SK-N-MC (cell line): ENCODE data around the gene TACC2.
A peak's percentile ranks its signal among the peaks of the same experiment; 100 is the strongest.
"Not testable (repeated sequence)": the region's sequence is repeated elsewhere in the genome, so short reads cannot be mapped to it uniquely, and the experiment has no call there.

ENCODE experiments used
- DNase-seq: peaks from one replicate; pipeline ENCODE4 v3.0.0-alpha.2; 2011; ENCODE audit warnings: low read depth, low spot score
- H3K27ac ChIP-seq: fragments of 200-600 bp; sonication (generic); 2 replicates; pipeline ENCODE4 v1.5.1; 2016; ENCODE audit warnings: mixed run types
- H3K36me3 ChIP-seq: fragments of 200-600 bp; sonication (generic); 2 replicates; pipeline ENCODE4 v1.6.1; 2017; ENCODE audit warnings: antibody characterized with exemption, low read length, mixed read lengths; ENCODE audit not compliant: insufficient read depth
- H3K4me3 ChIP-seq: fragments of 200-600 bp; sonication (generic); 2 replicates; pipeline ENCODE4 v1.5.1; 2016
- H3K9ac ChIP-seq: fragments of 200-600 bp; sonication (generic); 2 replicates; pipeline ENCODE4 v1.8.0; 2017; ENCODE audit warnings: mixed run types, mixed read lengths; ENCODE audit not compliant: insufficient read length
- H3K9me3 ChIP-seq: fragments of 200-600 bp; sonication (generic); 2 replicates; pipeline ENCODE4 v1.6.1; 2017; ENCODE audit warnings: low read depth, mild to moderate bottlenecking, antibody characterized with exemption, low read length, moderate library complexity, mixed read lengths
- EZH2 ChIP-seq: fragments of 200-600 bp; sonication (generic); IDR thresholded peaks from one replicate; pipeline ENCODE4 v1.6.1; 2017; ENCODE audit warnings: antibody characterized with exemption
- FOXP2 ChIP-seq: optimal IDR thresholded peaks from 2 replicates; pipeline ENCODE3; 2011; ENCODE audit warnings: mild to moderate bottlenecking, moderate library complexity; ENCODE audit not compliant: insufficient read depth; ENCODE audit errors: extremely low read length, control extremely low read depth
- POLR2AphosphoS5 ChIP-seq: IDR thresholded peaks from 2 replicates; pipeline ENCODE4 v1.6.1; 2012; ENCODE audit warnings: mild to moderate bottlenecking, low read depth, low read length, borderline replicate concordance

Gene TACC2

DNA sequence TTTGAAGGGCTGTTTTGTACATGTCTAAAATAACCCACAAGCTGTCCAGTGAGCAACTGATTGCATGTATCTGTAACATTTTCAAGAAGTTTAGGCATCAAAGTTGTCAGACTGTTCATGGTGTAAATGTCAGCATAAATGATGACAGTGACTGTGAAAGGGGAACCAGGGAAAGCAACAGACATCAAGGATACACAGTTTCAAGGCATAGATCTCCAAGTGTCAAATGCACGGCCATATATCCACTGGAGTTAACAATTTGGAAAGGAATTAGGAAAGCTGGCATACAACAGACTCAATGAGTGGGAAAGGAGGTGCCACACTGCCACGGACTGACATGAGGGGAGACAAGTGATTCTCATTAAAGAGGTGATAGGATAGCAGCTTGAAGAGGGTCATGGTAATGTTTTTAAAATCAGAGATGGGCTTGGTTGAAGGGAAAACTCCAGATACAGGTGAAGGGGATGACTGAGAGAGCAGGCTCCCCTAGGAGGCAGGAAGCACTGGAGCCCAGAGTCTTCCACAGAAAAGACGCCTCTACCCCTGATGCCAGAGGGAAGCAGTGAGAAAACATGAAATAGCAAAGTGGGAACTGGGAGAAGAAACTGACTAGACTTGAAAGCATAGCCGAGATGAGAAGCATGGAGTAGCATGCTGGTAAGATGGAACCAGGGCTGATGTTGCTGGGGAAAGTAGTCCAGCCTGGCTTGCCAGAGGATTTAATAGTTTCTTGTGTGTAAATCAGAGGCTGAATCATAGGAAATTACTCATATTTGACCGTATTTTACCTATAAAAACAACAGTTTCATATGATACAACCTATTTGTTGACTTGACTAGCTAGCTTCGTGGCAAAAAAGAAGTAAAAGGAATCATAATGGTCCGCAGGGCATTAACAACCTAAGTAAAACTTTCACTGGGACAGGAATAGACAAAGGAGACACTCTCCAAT lies 32.6 kb upstream of the TACC2 start:
- Histone ChIP-seq H3K4me3 (no peak overlapping the region), H3K9ac (no peak overlapping the region), H3K36me3 (peaks cover 7% of the 10 kb centered on the region), H3K9me3 (no peaks in the 10 kb centered on the region), H3K27ac (no peak overlapping the region)
- DNase-seq = no peak
- TF ChIP-seq EZH2 (no peak), POLR2AphosphoS5 (no peak), FOXP2 (no peak)

DNA sequence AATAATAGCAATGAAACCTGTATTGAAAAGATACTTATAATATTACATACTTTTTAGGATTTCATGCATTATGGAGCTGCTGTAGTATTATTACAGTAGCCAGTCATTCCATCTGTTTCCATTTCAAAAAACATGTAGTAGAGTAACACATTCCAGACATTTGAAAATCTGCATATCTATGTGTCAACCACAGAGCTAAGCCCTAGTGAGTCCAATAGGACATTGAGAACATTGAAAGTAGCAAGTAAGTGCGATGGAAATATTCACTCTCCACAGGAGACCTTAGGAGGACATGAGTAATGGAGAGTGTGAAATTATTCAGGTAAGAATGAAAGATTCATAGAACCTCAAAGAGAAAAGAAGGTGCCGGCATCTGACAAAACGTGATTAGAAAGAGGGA lies 29.3 kb upstream of the TACC2 start:
- Histone ChIP-seq H3K27ac (no peak overlapping the region), H3K36me3 (peaks cover 7% of the 10 kb centered on the region), H3K4me3 (no peak overlapping the region), H3K9me3 (no peaks in the 10 kb centered on the region), H3K9ac (no peak overlapping the region)
- no peak for DNase-seq
- TF ChIP-seq POLR2AphosphoS5 (no peak), FOXP2 (no peak), EZH2 (no peak)

GRCh38 chr10:121961456-121961855 lies 27.5 kb upstream of the TACC2 start:
- H3K9ac ChIP-seq = no peak overlapping the region
- TF ChIP-seq EZH2 (no peak), POLR2AphosphoS5 (no peak), FOXP2 (no peak)
- H3K9me3 ChIP-seq = no peaks in the 10 kb centered on the region
- no peak overlapping the region for H3K27ac ChIP-seq
- no peak for DNase-seq
- peaks cover 10% of the 10 kb centered on the region for H3K36me3 ChIP-seq
- H3K4me3 ChIP-seq = no peak overlapping the region

DNA sequence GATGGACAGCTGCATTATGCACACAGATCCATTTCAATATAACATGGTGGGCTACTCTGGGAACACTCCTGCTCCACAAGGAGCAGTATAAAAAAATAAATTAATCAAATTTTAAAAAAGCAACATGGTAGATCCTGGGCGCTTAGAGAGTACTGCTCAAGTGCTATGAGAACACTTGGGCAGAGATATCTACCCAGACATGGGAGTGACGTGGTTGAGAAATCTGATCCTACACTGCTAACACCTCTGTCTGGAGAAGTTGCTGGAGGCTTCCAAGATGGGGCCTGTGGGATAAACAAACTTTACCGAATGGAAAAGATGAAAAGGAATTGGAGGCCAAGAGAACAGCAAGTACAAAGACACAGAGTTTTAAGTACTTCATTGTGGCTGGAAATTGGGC lies 23.0 kb upstream of the TACC2 start:
- no peak for DNase-seq
- peaks cover 18% of the 10 kb centered on the region; the same call in 1 of the 2 replicates for H3K36me3 ChIP-seq
- H3K9ac ChIP-seq = no peak overlapping the region
- TF ChIP-seq FOXP2 (no peak), POLR2AphosphoS5 (no peak), EZH2 (no peak)
- no peaks in the 10 kb centered on the region for H3K9me3 ChIP-seq
- no peak overlapping the region for H3K27ac ChIP-seq
- no peak overlapping the region for H3K4me3 ChIP-seq

DNA sequence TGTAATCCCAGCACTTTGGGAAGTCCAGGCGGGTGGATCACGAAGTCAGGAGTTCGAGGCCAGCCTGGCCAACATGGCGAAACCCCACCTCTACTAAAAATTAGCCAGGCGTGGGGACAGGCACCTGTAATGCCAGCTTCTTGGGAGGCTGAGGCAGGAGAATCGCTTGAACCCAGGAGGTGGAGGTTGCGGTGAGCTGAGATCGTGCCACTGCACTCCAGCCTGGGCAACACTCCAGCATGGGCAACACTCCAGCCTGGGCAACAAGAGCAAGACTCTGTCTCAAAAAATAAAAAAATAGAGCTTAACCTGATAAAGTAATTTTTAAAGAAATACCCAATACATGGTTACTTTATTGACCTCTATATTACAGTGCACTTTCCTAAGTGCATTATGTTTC lies 19.9 kb upstream of the TACC2 start:
- H3K9me3 ChIP-seq, H3K4me3 ChIP-seq, DNase-seq, H3K9ac ChIP-seq, H3K27ac ChIP-seq: not testable (repeated sequence)
- peaks cover 18% of the 10 kb centered on the region; the same call in 1 of the 2 replicates for H3K36me3 ChIP-seq

GRCh38 chr10:121974019-121974534 lies 14.9 kb upstream of the TACC2 start:
- TF ChIP-seq POLR2AphosphoS5 (no peak), FOXP2 (no peak), EZH2 (no peak)
- Histone ChIP-seq H3K9me3 (no peaks in the 10 kb centered on the region), H3K36me3 (0 out of 2 replicates have a peak, but pooled peaks cover 4% of the 10 kb centered on the region), H3K27ac (no peak overlapping the region), H3K9ac (peak overlapping the region; percentile 82), H3K4me3 (peak overlapping the region; percentile 80)
- DNase-seq = no peak

DNA sequence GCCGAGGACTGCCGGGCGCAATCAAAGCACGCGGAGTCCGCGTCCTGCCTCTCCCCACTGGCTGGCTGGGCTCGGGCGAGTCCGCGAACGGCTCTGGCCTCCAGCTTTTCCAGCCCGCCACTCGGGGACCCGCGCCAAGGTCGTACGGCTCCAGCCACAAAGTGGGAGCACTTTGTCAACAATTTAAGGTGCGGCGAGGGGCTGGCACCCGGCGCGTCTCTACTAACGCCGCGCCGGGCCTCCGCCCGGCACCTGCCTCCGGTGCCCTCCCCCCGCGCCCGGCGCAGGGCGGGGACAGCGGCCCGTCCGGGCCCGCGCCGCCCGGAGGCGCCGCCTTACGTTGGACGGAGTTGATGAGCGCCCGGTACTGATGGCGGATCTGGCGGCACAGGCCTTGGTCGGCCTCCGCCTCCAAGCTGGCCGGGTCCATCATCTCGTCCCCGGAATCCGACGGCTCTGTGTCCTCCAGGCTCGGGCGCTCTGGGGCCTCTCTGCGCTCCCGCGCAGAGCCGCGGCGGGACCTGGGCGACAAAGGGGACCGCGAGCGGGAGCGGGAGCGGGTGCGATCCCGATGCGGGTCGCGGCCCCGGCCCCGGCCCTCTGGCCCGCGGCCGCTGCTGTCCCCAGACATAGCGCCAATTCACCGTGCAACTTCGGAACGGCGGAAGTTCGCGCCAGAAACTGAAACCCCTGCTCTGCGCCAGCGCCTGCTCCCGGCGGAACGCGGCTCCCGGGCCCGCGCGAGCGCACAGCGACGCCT lies 14.2 kb upstream of the TACC2 start, which contains the start of gene NSMCE4A:
NSMCE4A (minus strand) TSS at position 683 of the 760 bp plus-strand sequence; CDS start at position 631, 52 bp downstream.
- H3K9me3 ChIP-seq = no peaks in the 10 kb centered on the region
- 0 out of 2 replicates have a peak, but pooled peaks cover 1% of the 10 kb centered on the region for H3K36me3 ChIP-seq
- peak within 1 kb of the TSS; percentile 80 for H3K4me3 ChIP-seq
- peak within 1 kb of the TSS; percentile 82 for H3K9ac ChIP-seq
- H3K27ac ChIP-seq = no peak within 1 kb of the TSS
- DNase-seq = no peak
- TF ChIP-seq FOXP2 (no peak), POLR2AphosphoS5 (peak; percentile 30; the same call in 1 of the 2 replicates)

- TF ChIP-seq POLR2AphosphoS5 = no peak
- TF ChIP-seq EZH2 = no peak
- TF ChIP-seq FOXP2 = no peak
- H3K4me3 ChIP-seq = peak overlapping the region; percentile 80
- DNase-seq = no peak
These were observed 13.5 kb upstream of the TACC2 start for GRCh38 chr10:121975295-121976086.

More at GRCh38 chr10:121975295-121976086, 13.5 kb upstream of the TACC2 start:
- Histone ChIP-seq H3K9me3 (no peaks in the 10 kb centered on the region), H3K27ac (no peak overlapping the region), H3K36me3 (no peaks in the 10 kb centered on the region), H3K9ac (peak overlapping the region; percentile 82)
